HEK293 (cell line): ENCODE data around the gene MYOF.
A peak's percentile ranks its signal among the peaks of the same experiment; 100 is the strongest.
"Not testable (repeated sequence)": the region's sequence is repeated elsewhere in the genome, so short reads cannot be mapped to it uniquely, and the experiment has no call there.

Experiments used
- CTCF ChIA-PET: fragments of 350-600 bp; formaldehyde crosslinking; extraction: SDS; loops from one replicate; lab custom pipeline; 2021; ENCODE audit warnings: antibody characterized with exemption; lab: Yijun Ruan, JAX
- POLR2A ChIA-PET: fragments of 300-600 bp; formaldehyde crosslinking; extraction: SDS; loops from one replicate; lab custom pipeline; 2020; ENCODE audit warnings: antibody characterized with exemption, inconsistent platforms; lab: Yijun Ruan, JAX
- H3K27ac ChIP-seq: fragments of 200-500 bp; sonication (Bioruptor generic); 2 replicates; pipeline ENCODE4 v1.5.1; 2014; ENCODE audit warnings: low read depth, low read length, control low read depth, inconsistent platforms; ENCODE audit errors: extremely low read depth
- H3K36me3 ChIP-seq, 2 experiments: fragments of 200-500 bp in 1 of 2; sonication (Bioruptor generic) in 1 of 2; 1 replicate in 1 of 2; 2 replicates in 1 of 2; pipeline ENCODE4 v1.5.1; 2014 to 2017; ENCODE audit warnings: inconsistent platforms in 2 of 2, low read length in 2 of 2; ENCODE audit not compliant: control insufficient read depth in 2 of 2, insufficient read depth in 1 of 2
- H3K4me1 ChIP-seq: fragments of 200-500 bp; sonication (Bioruptor generic); 2 replicates; pipeline ENCODE4 v1.5.1; 2014; ENCODE audit warnings: mild to moderate bottlenecking, low read length, inconsistent platforms; ENCODE audit not compliant: control insufficient read depth, insufficient read depth
- H3K4me3 ChIP-seq: 2 replicates; pipeline ENCODE4 v1.5.1; 2011; ENCODE audit warnings: low read depth, mild to moderate bottlenecking, control low read depth, low read length, moderate library complexity
- H3K9me3 ChIP-seq: fragments of 200-500 bp; sonication (Bioruptor generic); 2 replicates; pipeline ENCODE4 v1.5.1; 2014; ENCODE audit warnings: low read depth, low read length, inconsistent platforms; ENCODE audit not compliant: control insufficient read depth, insufficient read depth
- FEZF1 ChIP-seq: fragments of 450-650 bp; formaldehyde crosslinking; IDR thresholded peaks from 2 replicates; pipeline ENCODE4 v1.5.1; 2016; ENCODE audit warnings: missing biosample characterization, missing genetic modification characterization
- KLF1 ChIP-seq: fragments of 450-650 bp; formaldehyde crosslinking; IDR thresholded peaks from 2 replicates; pipeline ENCODE4 v1.5.1; 2016; ENCODE audit warnings: missing biosample characterization, missing genetic modification characterization
- ZBTB20 ChIP-seq: fragments of 450-650 bp; formaldehyde crosslinking; IDR thresholded peaks from 2 replicates; pipeline ENCODE4 v1.5.1; 2016; ENCODE audit warnings: missing biosample characterization, missing genetic modification characterization
- ZNF10 ChIP-seq: fragments of 450-650 bp; formaldehyde crosslinking; IDR thresholded peaks from 2 replicates; pipeline ENCODE4 v1.5.1; 2017; ENCODE audit warnings: missing biosample characterization, missing genetic modification characterization
- ZNF146 ChIP-seq: fragments of 450-650 bp; formaldehyde crosslinking; IDR thresholded peaks from 2 replicates; pipeline ENCODE4 v1.5.1; 2016; ENCODE audit warnings: missing biosample characterization, missing genetic modification characterization
- ZNF311 ChIP-seq: fragments of 450-650 bp; formaldehyde crosslinking; IDR thresholded peaks from 2 replicates; pipeline ENCODE4 v1.5.1; 2017; ENCODE audit warnings: missing biosample characterization, missing genetic modification characterization, borderline replicate concordance
- ZNF514 ChIP-seq: fragments of 450-650 bp; formaldehyde crosslinking; IDR thresholded peaks from 2 replicates; pipeline ENCODE4 v1.5.1; 2016; ENCODE audit warnings: missing biosample characterization, missing genetic modification characterization
- ZNF571 ChIP-seq: fragments of 450-650 bp; formaldehyde crosslinking; IDR thresholded peaks from 2 replicates; pipeline ENCODE4 v1.5.0; 2017; ENCODE audit warnings: missing biosample characterization, missing genetic modification characterization
- ZNF624 ChIP-seq: fragments of 450-650 bp; formaldehyde crosslinking; IDR thresholded peaks from 2 replicates; pipeline ENCODE4 v1.5.1; 2017; ENCODE audit warnings: missing biosample characterization, missing genetic modification characterization
- ZNF768 ChIP-seq: fragments of 450-650 bp; formaldehyde crosslinking; IDR thresholded peaks from 2 replicates; pipeline ENCODE4 v1.5.1; 2018; ENCODE audit warnings: missing biosample characterization, mild to moderate bottlenecking, missing genetic modification characterization
- TF ChIP-seq, protein P1 (sequence below): fragments of 450-650 bp; formaldehyde crosslinking; IDR thresholded peaks from 2 replicates; pipeline ENCODE4 v1.5.1; 2016; ENCODE audit warnings: missing biosample characterization, missing genetic modification characterization
- TF ChIP-seq, protein P2 (sequence below): fragments of 450-650 bp; formaldehyde crosslinking; IDR thresholded peaks from 2 replicates; pipeline ENCODE4 v1.5.1; 2016; ENCODE audit warnings: missing biosample characterization, missing genetic modification characterization

Gene MYOF

DNA sequence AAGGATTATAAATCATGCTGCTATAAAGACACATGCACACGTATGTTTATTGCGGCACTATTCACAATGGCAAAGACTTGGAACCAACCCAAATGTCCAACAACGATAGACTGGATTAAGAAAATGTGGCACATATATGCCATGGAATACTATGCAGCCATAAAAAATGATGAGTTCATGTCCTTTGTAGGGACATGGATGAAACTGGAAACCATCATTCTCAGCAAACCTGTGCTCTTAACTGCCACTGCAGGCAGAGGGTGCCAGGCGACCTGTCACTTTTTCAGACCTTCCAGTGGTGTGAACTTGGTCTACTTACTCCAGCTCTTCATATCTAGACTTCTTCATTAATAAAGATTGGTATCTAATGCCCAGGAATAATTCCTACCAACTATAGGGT is 14.5 kb downstream of the MYOF start:
- H3K4me3 ChIP-seq, H3K36me3 ChIP-seq, H3K27ac ChIP-seq, H3K4me1 ChIP-seq, H3K9me3 ChIP-seq, POLR2A ChIA-PET: not testable (repeated sequence)
- CTCF ChIA-PET = interaction anchor here (1.6 to 3.1 kb wide), 3 partner anchors 15 to 91 kb away, joined by 5 to 14 read pairs (median 13); partner anchors contain the start of gene MYOF
- TF ChIP-seq ZNF146 (tag by site-specific recombination) = peak; percentile 97
- TF ChIP-seq, protein P1, sequence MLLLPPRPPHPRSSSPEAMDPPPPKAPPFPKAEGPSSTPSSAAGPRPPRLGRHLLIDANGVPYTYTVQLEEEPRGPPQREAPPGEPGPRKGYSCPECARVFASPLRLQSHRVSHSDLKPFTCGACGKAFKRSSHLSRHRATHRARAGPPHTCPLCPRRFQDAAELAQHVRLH (tag by site-specific recombination) = 0 out of 2 replicates have a peak, but pooled peaks have one; percentile 39
- TF ChIP-seq, protein P2, sequence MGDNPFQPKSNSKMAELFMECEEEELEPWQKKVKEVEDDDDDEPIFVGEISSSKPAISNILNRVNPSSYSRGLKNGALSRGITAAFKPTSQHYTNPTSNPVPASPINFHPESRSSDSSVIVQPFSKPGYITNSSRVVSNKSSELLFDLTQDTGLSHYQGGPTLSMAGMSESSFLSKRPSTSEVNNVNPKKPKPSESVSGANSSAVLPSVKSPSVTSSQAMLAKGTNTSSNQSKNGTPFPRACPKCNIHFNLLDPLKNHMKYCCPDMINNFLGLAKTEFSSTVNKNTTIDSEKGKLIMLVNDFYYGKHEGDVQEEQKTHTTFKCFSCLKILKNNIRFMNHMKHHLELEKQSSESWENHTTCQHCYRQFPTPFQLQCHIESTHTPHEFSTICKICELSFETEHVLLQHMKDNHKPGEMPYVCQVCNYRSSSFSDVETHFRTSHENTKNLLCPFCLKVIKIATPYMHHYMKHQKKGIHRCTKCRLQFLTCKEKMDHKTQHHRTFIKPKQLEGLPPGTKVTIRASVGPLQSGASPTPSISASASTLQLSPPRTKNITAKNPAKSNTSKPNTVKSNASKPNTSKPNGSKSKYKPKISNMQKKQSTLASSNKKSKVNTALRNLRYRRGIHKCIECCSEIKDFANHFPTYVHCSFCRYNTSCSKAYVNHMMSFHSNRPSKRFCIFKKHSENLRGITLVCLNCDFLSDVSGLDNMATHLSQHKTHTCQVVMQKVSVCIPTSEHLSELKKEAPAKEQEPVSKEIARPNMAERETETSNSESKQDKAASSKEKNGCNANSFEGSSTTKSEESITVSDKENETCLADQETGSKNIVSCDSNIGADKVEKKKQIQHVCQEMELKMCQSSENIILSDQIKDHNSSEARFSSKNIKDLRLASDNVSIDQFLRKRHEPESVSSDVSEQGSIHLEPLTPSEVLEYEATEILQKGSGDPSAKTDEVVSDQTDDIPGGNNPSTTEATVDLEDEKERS = peak; percentile 62; the same call in 1 of the 2 replicates

DNA sequence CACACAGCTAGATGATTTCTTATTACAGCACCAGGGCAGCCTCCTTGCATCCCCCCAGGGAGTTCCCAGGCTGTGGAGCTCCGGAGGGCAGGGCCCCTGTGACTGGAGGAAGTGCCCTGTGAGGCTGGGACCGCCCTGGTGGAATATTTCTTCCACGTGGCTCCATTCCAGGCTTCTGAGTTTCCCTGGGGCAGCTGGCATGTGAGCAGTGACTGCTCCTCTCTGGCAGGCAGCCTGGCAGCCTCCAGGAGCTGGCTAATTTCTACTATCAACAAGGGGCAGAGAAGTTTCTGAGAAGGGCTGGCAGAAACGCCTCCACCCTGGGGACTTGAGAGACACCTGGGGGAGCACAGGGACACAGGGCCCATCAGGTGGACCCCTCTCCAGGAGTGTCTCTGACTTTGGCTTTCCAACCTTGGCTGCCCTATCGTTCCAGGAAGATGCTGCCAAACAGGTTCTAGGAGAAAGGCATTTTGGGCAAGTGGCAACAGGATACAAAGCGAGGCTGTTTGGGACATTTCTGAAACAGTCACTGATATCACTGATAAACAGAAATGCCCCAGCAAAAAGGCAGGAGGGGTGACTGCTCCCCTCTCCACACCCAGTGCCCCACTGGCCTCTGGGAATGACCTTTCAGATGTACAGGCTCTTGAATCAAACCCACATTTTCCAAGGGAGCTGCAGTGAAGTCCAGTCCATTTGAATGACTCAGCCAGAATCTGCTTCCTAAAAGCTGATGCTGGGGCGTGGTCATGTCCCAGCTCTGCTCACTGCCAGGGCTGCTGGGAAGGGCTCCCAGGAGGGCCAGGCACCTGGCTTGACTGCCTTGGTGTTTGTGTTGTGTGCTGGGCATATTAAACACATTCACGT is 16.1 kb downstream of the MYOF start:
- no peaks in the 10 kb centered on the region for H3K36me3 ChIP-seq
- POLR2A ChIA-PET = interaction anchor here (1.1 to 1.3 kb wide), 2 partner anchors 16 to 29 kb away, joined by 3 to 5 read pairs; partner anchors contain the start of gene MYOF
- H3K4me1 ChIP-seq = no peaks in the 10 kb centered on the region
- CTCF ChIA-PET = interaction anchor here (1.2 kb wide), 1 partner anchor 89 kb away, joined by 4 read pairs; no protein-coding TSS in a partner anchor
- TF ChIP-seq FEZF1 (tag by site-specific recombination) = 0 out of 2 replicates have a peak, but pooled peaks have one; percentile 33
- TF ChIP-seq ZNF624 = no peak
- TF ChIP-seq KLF1 (tag by site-specific recombination) = peak; percentile 71
- peak; percentile 25; the same call in 1 of the 2 replicates for TF ChIP-seq ZBTB20 (tag by site-specific recombination)
- TF ChIP-seq ZNF514 (tag by site-specific recombination) = no peak
- TF ChIP-seq, all 188 proteins: peak for 3
- Histone ChIP-seq H3K4me3 (no peak overlapping the region), H3K27ac (no peak overlapping the region), H3K9me3 (no peaks in the 10 kb centered on the region)

DNA sequence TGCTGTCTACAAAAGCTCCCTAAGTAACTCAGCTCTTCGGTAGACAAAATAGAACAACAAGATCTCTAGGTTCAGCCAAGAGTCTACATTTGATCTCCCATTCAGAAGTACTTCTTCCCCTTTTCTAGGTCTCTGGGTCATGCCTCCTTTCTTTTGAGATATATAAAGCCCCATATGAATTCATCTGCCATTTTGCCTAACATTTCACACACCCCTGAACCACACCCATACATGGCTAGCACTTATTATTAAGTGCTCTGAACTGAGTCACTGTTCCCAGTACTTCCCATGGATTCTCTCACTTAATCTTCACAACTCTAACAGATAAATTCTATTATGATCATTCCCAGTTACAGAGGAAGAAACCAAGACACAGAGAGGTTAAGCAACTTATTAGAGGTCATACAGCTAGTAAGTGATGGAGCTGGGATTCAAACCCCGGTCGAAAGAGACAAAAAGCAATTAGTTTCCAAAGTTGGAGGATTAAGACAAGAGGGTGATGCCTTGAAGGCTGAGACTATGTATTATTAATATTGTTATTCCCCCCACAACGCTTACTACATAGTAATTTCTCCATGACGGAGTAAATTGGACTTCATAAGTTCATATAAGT is 17.3 kb downstream of the MYOF start:
- Histone ChIP-seq H3K4me3 (no peak overlapping the region), H3K36me3 (no peaks in the 10 kb centered on the region), H3K9me3 (no peaks in the 10 kb centered on the region), H3K27ac (no peak overlapping the region), H3K4me1 (no peaks in the 10 kb centered on the region)
- POLR2A ChIA-PET = interaction anchor here (0.5 to 1.3 kb wide), 2 partner anchors 27 to 31 kb away, joined by 5 read pairs; no protein-coding TSS in a partner anchor
- TF ChIP-seq ZNF768 (tag by site-specific recombination) (peak; percentile 66; the same call in 1 of the 2 replicates), ZNF571 (no peak)
- CTCF ChIA-PET = interaction anchor here (1.0 to 1.5 kb wide), 2 partner anchors 17 to 89 kb away, joined by 4 to 7 read pairs; partner anchors contain the start of gene MYOF

DNA sequence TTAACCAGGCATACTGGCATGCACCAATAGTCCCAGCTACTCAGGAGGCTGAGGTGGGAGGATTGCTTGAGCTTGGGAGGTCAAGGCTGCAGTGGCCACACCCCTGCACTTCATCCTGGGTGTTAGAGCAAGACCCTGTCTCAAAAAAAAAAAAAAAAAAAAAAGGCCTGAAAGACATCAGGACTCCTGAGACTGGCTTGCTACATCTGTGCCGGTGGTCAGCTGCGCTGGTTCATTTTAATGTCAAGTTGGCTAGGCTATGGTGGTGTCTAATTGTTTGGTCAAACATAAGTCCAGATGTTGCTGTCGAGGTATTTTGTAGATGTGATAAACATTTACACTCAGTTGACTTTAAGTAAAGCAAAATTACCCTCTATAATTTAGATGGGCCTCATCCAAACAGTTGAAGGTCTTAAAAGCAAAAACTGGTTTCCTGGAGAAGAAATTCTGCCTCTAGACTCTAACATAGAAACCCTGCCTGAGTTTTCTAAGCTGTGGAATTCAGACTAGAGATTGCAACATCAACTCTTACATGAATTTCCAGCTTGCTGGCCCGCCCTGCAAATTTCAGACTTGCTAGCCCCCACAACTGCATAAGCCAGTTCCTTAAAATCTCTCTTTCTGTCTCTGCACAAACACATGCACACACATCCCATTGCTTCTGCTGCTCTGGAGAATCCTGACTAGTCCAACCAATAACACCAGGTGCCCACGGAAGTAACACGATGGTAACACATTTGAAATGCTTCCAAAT is 18.2 kb downstream of the MYOF start:
- ChIA-PET POLR2A (interaction anchor here (0.5 to 0.6 kb wide), 2 partner anchors 32 to 1123 kb away, joined by 4 to 5 read pairs; no protein-coding TSS in a partner anchor), CTCF (interaction anchor here (1.0 to 1.5 kb wide), 2 partner anchors 18 to 88 kb away, joined by 4 to 7 read pairs; partner anchors contain the start of gene MYOF)
- no peak overlapping the region for H3K27ac ChIP-seq
- TF ChIP-seq ZNF311 (no peak), ZNF10 (tag by site-specific recombination) (0 out of 2 replicates have a peak, but pooled peaks have one; percentile 24)
- H3K36me3 ChIP-seq = no peaks in the 10 kb centered on the region
- no peaks in the 10 kb centered on the region for H3K9me3 ChIP-seq
- H3K4me3 ChIP-seq = no peak overlapping the region
- H3K4me1 ChIP-seq = no peaks in the 10 kb centered on the region
